HepG2 (cell line): ENCODE data around the gene CMTM4. TPM values are rescaled to one million over a fixed set of nuclear protein-coding genes. Genes with fewer than 3 reads are reported as not detected.

ENCODE experiments used
- NKX3-1 ChIP-seq: sonication (generic); formaldehyde crosslinking; IDR thresholded peaks from 2 replicates; pipeline ENCODE4 v1.5.0; 2020; ENCODE audit warnings: missing genetic modification reagents
- RXRA ChIP-seq: sonication (generic); formaldehyde crosslinking; IDR thresholded peaks from 2 replicates; pipeline ENCODE4 v1.5.1; 2020; ENCODE audit warnings: missing genetic modification reagents
- SOX6 ChIP-seq, 2 experiments: fragments of 450-650 bp in 1 of 2; sonication (generic) in 1 of 2; formaldehyde crosslinking in 1 of 2; IDR thresholded peaks; 2 replicates each; pipeline versions ENCODE4 v1.4.0 to v1.6.1; 2017 to 2020; ENCODE audit warnings: antibody characterized with exemption in 1 of 2, mild to moderate bottlenecking in 1 of 2, missing genetic modification reagents in 1 of 2
- TAF1 ChIP-seq: sonication (generic); formaldehyde crosslinking; IDR thresholded peaks from 2 replicates; pipeline ENCODE4 v1.4.0; 2020; ENCODE audit warnings: missing genetic modification reagents
- ZFY ChIP-seq: sonication (generic); formaldehyde crosslinking; IDR thresholded peaks from 2 replicates; pipeline ENCODE4 v1.4.0; 2020; ENCODE audit warnings: missing genetic modification reagents
- ZNF143 ChIP-seq: sonication (generic); formaldehyde crosslinking; IDR thresholded peaks from 2 replicates; pipeline ENCODE4 v1.4.0; 2020; ENCODE audit warnings: missing genetic modification reagents
- ZNF230 ChIP-seq: sonication (generic); formaldehyde crosslinking; IDR thresholded peaks from 2 replicates; pipeline ENCODE4 v1.4.0; 2020; ENCODE audit warnings: mild to moderate bottlenecking, missing genetic modification reagents
- ZNF292 ChIP-seq: sonication (generic); formaldehyde crosslinking; IDR thresholded peaks from 2 replicates; pipeline ENCODE4 v1.8.1; 2022; ENCODE audit warnings: mild to moderate bottlenecking, low read depth, missing genetic modification reagents, borderline replicate concordance
- ZNF326 ChIP-seq: sonication (generic); formaldehyde crosslinking; IDR thresholded peaks from 2 replicates; pipeline ENCODE4 v1.4.0; 2020; ENCODE audit warnings: missing genetic modification reagents, borderline replicate concordance
- ZNF34 ChIP-seq: sonication (generic); formaldehyde crosslinking; IDR thresholded peaks from 2 replicates; pipeline ENCODE4 v1.4.0; 2020; ENCODE audit warnings: mild to moderate bottlenecking, missing genetic modification reagents, borderline replicate concordance
- ZNF616 ChIP-seq: sonication (generic); formaldehyde crosslinking; IDR thresholded peaks from 2 replicates; pipeline ENCODE4 v1.5.0; 2020; ENCODE audit warnings: low read depth, mild to moderate bottlenecking, missing genetic modification reagents
- ZNF749 ChIP-seq: sonication (generic); formaldehyde crosslinking; IDR thresholded peaks from 2 replicates; pipeline ENCODE4 v1.8.0; 2022; ENCODE audit warnings: mild to moderate bottlenecking, missing genetic modification reagents, moderate library complexity, borderline replicate concordance
- polyA plus RNA-seq, 8 experiments: library from polyadenylated mRNA; depleted of rRNA in 3 of 8; stranded (reverse) in 7 of 8; unstranded in 1 of 8; fragments of >200 nt; fragmentation: Illumina TruSeq in 4 of 8; extraction: Trizol in 4 of 8; gene quantifications; 2 replicates each; pipeline versions ENCODE4 v1.2.1 to v1.2.3, GENCODE V29; 2011 to 2016; ENCODE audit warnings: low read depth in 4 of 8, missing spikeins in 1 of 8, mixed read lengths in 1 of 8; ENCODE audit not compliant: insufficient read depth in 1 of 8
- total RNA-seq, 5 experiments: library from RNA; depleted of rRNA; stranded (reverse); fragments of >200 nt; fragmentation: Illumina TruSeq; extraction: Trizol; gene quantifications; 2 replicates each; pipeline ENCODE4 v1.2.3, GENCODE V29; 2016; ENCODE audit warnings: low read depth in 1 of 5
- TF ChIP-seq, protein P1 (sequence below): sonication (generic); formaldehyde crosslinking; conservative IDR thresholded peaks from 2 replicates; pipeline ENCODE4 v1.4.0; 2020; ENCODE audit warnings: missing genetic modification reagents
- TF ChIP-seq, protein P2 (sequence below): sonication (generic); formaldehyde crosslinking; IDR thresholded peaks from 2 replicates; pipeline ENCODE4 v1.8.0; 2022; ENCODE audit warnings: mild to moderate bottlenecking, missing genetic modification reagents, borderline replicate concordance
- TF ChIP-seq, protein P3 (sequence below): sonication (generic); formaldehyde crosslinking; IDR thresholded peaks from 2 replicates; pipeline ENCODE4 v1.5.0; 2020; ENCODE audit warnings: mild to moderate bottlenecking, missing genetic modification reagents
- TF ChIP-seq, protein P4 (sequence below): sonication (generic); formaldehyde crosslinking; IDR thresholded peaks from 2 replicates; pipeline ENCODE4 v1.4.0; 2020; ENCODE audit warnings: mild to moderate bottlenecking, missing genetic modification reagents
- TF ChIP-seq, protein P5 (sequence below): sonication (generic); formaldehyde crosslinking; IDR thresholded peaks from 2 replicates; pipeline ENCODE4 v1.5.0; 2020; ENCODE audit warnings: missing genetic modification reagents
- TF ChIP-seq, protein P6 (sequence below): sonication (generic); formaldehyde crosslinking; IDR thresholded peaks from 2 replicates; pipeline ENCODE4 v1.4.0; 2020; ENCODE audit warnings: missing genetic modification reagents

Gene CMTM4
- total and polyA plus RNA-seq, 2 of the 13 experiments (the other 11 are each of a cell fraction or from before 2014, with no cell fraction given) = 32.0 to 36.3 TPM

DNA sequence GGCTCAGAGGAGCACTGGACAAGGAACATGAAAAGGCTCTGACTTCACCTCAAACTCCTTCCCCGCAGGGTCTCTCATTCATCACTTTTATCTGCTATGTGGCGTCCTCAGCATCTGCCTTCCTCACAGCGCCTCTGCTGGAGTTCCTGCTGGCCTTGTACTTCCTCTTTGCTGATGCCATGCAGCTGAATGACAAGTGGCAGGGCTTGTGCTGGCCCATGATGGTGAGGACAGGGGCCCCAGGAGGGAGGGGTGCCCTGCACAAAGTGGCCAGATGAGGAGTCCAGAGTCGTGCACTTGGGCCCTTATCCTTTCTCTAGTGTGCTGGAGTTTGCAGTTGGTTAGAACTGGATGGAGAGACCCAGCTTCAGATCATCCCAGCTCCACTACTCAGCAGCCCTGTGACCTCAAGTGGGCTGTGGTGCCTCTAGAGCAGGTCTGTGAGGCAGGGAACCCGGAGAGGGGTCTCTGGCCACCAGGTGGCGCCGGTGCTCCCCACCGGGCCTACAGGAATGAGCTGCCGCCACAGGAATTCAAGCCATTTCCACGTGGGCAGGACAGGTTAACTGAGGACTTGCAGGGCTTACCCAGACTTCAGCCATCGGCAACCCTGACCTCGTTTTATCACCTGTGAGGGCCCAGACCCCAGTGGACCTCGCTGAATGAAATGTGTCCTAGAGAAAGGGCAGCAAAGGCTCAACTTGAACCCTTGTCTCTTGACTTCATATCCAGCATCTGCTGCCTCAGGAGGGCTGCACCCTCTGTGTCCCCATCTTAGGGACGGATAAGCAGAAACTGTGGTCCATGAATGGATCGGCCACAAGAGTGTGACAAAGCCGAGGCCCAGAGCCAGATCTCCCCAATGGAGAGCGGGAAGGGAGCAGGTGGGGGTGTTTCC lies 88.1 kb downstream of the CMTM4 start (continued):
- TF ChIP-seq NKX3-1 (CRISPR knock-in tag) (0 out of 2 replicates have a peak, but pooled peaks have one; percentile 42), ZNF230 (CRISPR knock-in tag) (peak; percentile 94), ZNF749 (CRISPR knock-in tag) (no peak), ZFY (CRISPR knock-in tag) (peak; percentile 88), ZNF143 (CRISPR knock-in tag) (no peak), RXRA (CRISPR knock-in tag) (peak; percentile 99), ZNF326 (CRISPR knock-in tag) (no peak), TAF1 (CRISPR knock-in tag) (no peak), ZNF292 (CRISPR knock-in tag) (no peak), ZNF34 (CRISPR knock-in tag) (0 out of 2 replicates have a peak, but pooled peaks have one; percentile 57), ZNF616 (CRISPR knock-in tag) (no peak), SOX6 (IDR thresholded peaks at IDR 0.05) (no peak), SOX6 (CRISPR knock-in tag; IDR thresholded peaks at IDR 0.05) (peak; percentile 76)
- TF ChIP-seq, protein P1, sequence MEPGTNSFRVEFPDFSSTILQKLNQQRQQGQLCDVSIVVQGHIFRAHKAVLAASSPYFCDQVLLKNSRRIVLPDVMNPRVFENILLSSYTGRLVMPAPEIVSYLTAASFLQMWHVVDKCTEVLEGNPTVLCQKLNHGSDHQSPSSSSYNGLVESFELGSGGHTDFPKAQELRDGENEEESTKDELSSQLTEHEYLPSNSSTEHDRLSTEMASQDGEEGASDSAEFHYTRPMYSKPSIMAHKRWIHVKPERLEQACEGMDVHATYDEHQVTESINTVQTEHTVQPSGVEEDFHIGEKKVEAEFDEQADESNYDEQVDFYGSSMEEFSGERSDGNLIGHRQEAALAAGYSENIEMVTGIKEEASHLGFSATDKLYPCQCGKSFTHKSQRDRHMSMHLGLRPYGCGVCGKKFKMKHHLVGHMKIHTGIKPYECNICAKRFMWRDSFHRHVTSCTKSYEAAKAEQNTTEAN = peak; percentile 92
- TF ChIP-seq, protein P2, sequence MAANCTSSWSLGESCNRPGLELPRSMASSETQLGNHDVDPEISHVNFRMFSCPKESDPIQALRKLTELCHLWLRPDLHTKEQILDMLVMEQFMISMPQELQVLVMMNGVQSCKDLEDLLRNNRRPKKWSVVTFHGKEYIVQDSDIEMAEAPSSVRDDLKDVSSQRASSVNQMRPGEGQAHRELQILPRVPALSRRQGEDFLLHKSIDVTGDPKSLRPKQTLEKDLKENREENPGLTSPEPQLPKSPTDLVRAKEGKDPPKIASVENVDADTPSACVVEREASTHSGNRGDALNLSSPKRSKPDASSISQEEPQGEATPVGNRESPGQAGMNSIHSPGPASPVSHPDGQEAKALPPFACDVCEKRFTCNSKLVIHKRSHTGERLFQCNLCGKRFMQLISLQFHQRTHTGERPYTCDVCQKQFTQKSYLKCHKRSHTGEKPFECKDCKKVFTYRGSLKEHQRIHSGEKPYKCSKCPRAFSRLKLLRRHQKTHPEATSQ (CRISPR knock-in tag) = 0 out of 2 replicates have a peak, but pooled peaks have one; percentile 33
- TF ChIP-seq, protein P3, sequence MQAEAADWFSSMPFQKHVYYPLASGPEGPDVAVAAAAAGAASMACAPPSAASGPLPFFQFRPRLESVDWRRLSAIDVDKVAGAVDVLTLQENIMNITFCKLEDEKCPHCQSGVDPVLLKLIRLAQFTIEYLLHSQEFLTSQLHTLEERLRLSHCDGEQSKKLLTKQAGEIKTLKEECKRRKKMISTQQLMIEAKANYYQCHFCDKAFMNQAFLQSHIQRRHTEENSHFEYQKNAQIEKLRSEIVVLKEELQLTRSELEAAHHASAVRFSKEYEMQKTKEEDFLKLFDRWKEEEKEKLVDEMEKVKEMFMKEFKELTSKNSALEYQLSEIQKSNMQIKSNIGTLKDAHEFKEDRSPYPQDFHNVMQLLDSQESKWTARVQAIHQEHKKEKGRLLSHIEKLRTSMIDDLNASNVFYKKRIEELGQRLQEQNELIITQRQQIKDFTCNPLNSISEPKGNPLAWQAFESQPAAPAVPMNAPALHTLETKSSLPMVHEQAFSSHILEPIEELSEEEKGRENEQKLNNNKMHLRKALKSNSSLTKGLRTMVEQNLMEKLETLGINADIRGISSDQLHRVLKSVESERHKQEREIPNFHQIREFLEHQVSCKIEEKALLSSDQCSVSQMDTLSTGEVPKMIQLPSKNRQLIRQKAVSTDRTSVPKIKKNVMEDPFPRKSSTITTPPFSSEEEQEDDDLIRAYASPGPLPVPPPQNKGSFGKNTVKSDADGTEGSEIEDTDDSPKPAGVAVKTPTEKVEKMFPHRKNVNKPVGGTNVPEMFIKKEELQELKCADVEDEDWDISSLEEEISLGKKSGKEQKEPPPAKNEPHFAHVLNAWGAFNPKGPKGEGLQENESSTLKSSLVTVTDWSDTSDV (CRISPR knock-in tag) = peak; percentile 52; the same call in 1 of the 2 replicates
- TF ChIP-seq, protein P4, sequence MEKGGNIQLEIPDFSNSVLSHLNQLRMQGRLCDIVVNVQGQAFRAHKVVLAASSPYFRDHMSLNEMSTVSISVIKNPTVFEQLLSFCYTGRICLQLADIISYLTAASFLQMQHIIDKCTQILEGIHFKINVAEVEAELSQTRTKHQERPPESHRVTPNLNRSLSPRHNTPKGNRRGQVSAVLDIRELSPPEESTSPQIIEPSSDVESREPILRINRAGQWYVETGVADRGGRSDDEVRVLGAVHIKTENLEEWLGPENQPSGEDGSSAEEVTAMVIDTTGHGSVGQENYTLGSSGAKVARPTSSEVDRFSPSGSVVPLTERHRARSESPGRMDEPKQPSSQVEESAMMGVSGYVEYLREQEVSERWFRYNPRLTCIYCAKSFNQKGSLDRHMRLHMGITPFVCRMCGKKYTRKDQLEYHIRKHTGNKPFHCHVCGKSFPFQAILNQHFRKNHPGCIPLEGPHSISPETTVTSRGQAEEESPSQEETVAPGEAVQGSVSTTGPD (CRISPR knock-in tag) = no peak
- TF ChIP-seq, protein P5, sequence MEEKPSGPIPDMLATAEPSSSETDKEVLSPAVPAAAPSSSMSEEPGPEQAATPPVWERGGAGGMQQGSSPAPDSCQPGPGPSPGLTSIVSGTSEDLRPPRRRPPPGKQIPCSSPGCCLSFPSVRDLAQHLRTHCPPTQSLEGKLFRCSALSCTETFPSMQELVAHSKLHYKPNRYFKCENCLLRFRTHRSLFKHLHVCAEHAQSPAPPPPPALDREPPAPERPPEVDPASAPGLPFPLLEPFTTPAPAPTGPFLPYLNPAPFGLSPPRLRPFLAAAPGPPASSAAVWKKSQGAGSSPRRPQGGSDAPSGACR (CRISPR knock-in tag) = peak; percentile 87
- TF ChIP-seq, protein P6, sequence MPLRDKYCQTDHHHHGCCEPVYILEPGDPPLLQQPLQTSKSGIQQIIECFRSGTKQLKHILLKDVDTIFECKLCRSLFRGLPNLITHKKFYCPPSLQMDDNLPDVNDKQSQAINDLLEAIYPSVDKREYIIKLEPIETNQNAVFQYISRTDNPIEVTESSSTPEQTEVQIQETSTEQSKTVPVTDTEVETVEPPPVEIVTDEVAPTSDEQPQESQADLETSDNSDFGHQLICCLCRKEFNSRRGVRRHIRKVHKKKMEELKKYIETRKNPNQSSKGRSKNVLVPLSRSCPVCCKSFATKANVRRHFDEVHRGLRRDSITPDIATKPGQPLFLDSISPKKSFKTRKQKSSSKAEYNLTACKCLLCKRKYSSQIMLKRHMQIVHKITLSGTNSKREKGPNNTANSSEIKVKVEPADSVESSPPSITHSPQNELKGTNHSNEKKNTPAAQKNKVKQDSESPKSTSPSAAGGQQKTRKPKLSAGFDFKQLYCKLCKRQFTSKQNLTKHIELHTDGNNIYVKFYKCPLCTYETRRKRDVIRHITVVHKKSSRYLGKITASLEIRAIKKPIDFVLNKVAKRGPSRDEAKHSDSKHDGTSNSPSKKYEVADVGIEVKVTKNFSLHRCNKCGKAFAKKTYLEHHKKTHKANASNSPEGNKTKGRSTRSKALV (CRISPR knock-in tag) = peak; percentile 71; the same call in 1 of the 2 replicates
